Brain pericyte (primary cell): ENCODE measurements around the gene CROCC.

Experiments
- DNase-seq: peaks from one replicate; pipeline ENCODE4 v3.0.0-alpha.2; 2012; ENCODE audit warnings: low read depth, low spot score

Gene CROCC

GRCh38 chr1:16986560-16986959 lies 64.8 kb downstream of the CROCC start:
- no peak for DNase-seq

- DNase-seq = no peak
Observed at GRCh38 chr1:16986962-16987361, 65.2 kb downstream of the CROCC start.

GRCh38 chr1:16988210-16988609 lies 66.5 kb downstream of the CROCC start:
- no peak for DNase-seq

- no peak for DNase-seq
Observed at GRCh38 chr1:16989676-16990391, 68.1 kb downstream of the CROCC start.

GRCh38 chr1:16991571-16991970 lies 69.8 kb downstream of the CROCC start:
- DNase-seq = no peak

GRCh38 chr1:16992102-16992501 lies 70.4 kb downstream of the CROCC start:
- no peak for DNase-seq

- no peak for DNase-seq
Observed at GRCh38 chr1:16992675-16993074, 70.9 kb downstream of the CROCC start.

- DNase-seq = no peak
Observed at GRCh38 chr1:16993521-16994038, 71.8 kb downstream of the CROCC start.

- no peak for DNase-seq
Observed at GRCh38 chr1:16996845-16997244, 75.1 kb downstream of the CROCC start.

GRCh38 chr1:16998589-16998988 lies 76.9 kb downstream of the CROCC start:
- DNase-seq = no peak

GRCh38 chr1:16999863-17000262 lies 78.1 kb downstream of the CROCC start:
- DNase-seq = no peak

- no peak for DNase-seq
Observed at GRCh38 chr1:17001760-17002523, 80.2 kb downstream of the CROCC start.

- DNase-seq = no peak
Observed at GRCh38 chr1:17002524-17002902, 80.8 kb downstream of the CROCC start.

GRCh38 chr1:17004466-17005364 lies 83.0 kb downstream of the CROCC start:
- DNase-seq = no peak

GRCh38 chr1:17005365-17005740 lies 83.6 kb downstream of the CROCC start:
- no peak for DNase-seq

GRCh38 chr1:17007121-17007520 lies 85.4 kb downstream of the CROCC start:
- no peak for DNase-seq

- DNase-seq = no peak
Observed at GRCh38 chr1:17008208-17008855, 86.6 kb downstream of the CROCC start.

- no peak for DNase-seq
Observed at GRCh38 chr1:17009706-17010105, 88.0 kb downstream of the CROCC start.

- no peak for DNase-seq
Observed at GRCh38 chr1:17011092-17011438, 89.3 kb downstream of the CROCC start.

- DNase-seq = no peak
Observed at GRCh38 chr1:17011439-17012307, 89.9 kb downstream of the CROCC start, which contains the start of gene ATP13A2. ATP13A2 (minus strand) TSS chr1:17011928; CDS start chr1:17011738, 190 bp downstream.
